Measurements from ENCODE around the gene ZSCAN1.

Gene ZSCAN1

GRCh38 chr19:58084596-58085347 is 50.9 kb downstream of the ZSCAN1 start:
- DNase-seq (ENCODE audit: low read depth), result no peak

- no peak for DNase-seq (ENCODE audit: low read depth)
Observed at GRCh38 chr19:58085348-58085875, 51.6 kb downstream of the ZSCAN1 start.

- DNase-seq (ENCODE audit: low read depth), result no peak
Observed at GRCh38 chr19:58086825-58087710, 53.2 kb downstream of the ZSCAN1 start.

GRCh38 chr19:58088521-58089052 is 54.8 kb downstream of the ZSCAN1 start:
- DNase-seq (ENCODE audit: low read depth), result no peak

- DNase-seq (ENCODE audit: low read depth), result no peak
Observed at GRCh38 chr19:58089846-58090245, 56.0 kb downstream of the ZSCAN1 start.

- no peak for DNase-seq (ENCODE audit: low read depth)
Observed at GRCh38 chr19:58091251-58091995, 57.6 kb downstream of the ZSCAN1 start.

GRCh38 chr19:58093071-58093470 is 59.2 kb downstream of the ZSCAN1 start:
- DNase-seq (ENCODE audit: low read depth), result no peak

- no peak for DNase-seq (ENCODE audit: low read depth)
Observed at GRCh38 chr19:58095328-58095727, 61.5 kb downstream of the ZSCAN1 start.

GRCh38 chr19:58096884-58097283 is 63.1 kb downstream of the ZSCAN1 start:
- DNase-seq (ENCODE audit: low read depth), result no peak

- DNase-seq (ENCODE audit: low read depth), result no peak
Observed at GRCh38 chr19:58097349-58097748, 63.5 kb downstream of the ZSCAN1 start.

GRCh38 chr19:58097781-58098681 is 64.2 kb downstream of the ZSCAN1 start, which contains the start of gene ZSCAN18:
Gene ZSCAN18 (minus strand): TSS chr19:58098231. CDS start chr19:58090267, 7,964 bp downstream.
- DNase-seq (ENCODE audit: low read depth), result no peak

- DNase-seq (ENCODE audit: low read depth), result no peak
Observed at GRCh38 chr19:58098682-58098998, 64.8 kb downstream of the ZSCAN1 start.

All from HS-27A (cell line).